Sigmoid colon (tissue), 7 donors: ENCODE results near the gene ACSF2. TPM values are rescaled to one million over a fixed set of nuclear protein-coding genes. Genes with fewer than 3 reads are reported as not detected.

ENCODE experiments used
- DNase-seq: peaks from one replicate; pipeline ENCODE4 v3.0.0-alpha.2; 2019
- H3K27ac ChIP-seq, 4 donors: fragments of 200-600 bp; sonication (generic); one replicate each; pipeline ENCODE4 v1.5.1; 2016 to 2019; ENCODE audit warnings: mild to moderate bottlenecking in 1 of 4
- H3K27me3 ChIP-seq, 3 donors: fragments of 200-600 bp; sonication (generic); one replicate each; pipeline ENCODE4 v1.5.1; 2019; ENCODE audit warnings: mild to moderate bottlenecking in 1 of 3
- H3K36me3 ChIP-seq, 4 donors: fragments of 200-600 bp; sonication (generic); one replicate each; pipeline ENCODE4 v1.5.1; 2016 to 2019
- H3K4me1 ChIP-seq, 4 donors: fragments of 200-600 bp; sonication (generic); one replicate each; pipeline ENCODE4 v1.5.1; 2017 to 2019
- H3K4me3 ChIP-seq, 4 donors: fragments of 200-600 bp; sonication (generic); one replicate each; pipeline ENCODE4 v1.5.1; 2017 to 2019; ENCODE audit warnings: mild to moderate bottlenecking in 2 of 4, moderate library complexity in 1 of 4
- H3K9me3 ChIP-seq, 4 donors: fragments of 200-600 bp in 3 of 4; sonication (generic) in 3 of 4; one replicate each; pipeline versions ENCODE4 v1.5.1 to v1.6.1; 2013 to 2019
- CTCF ChIP-seq, 4 experiments: fragments of 450-650 bp in 3 of 4; fragments of 200-600 bp in 1 of 4; IDR thresholded peaks; one replicate each; pipeline ENCODE4 v1.5.1; 2016 to 2019; ENCODE audit warnings: antibody characterized with exemption in 4 of 4, mild to moderate bottlenecking in 3 of 4, moderate library complexity in 2 of 4
- EP300 ChIP-seq, 4 donors: sonication (generic); formaldehyde crosslinking; IDR thresholded peaks; one replicate each; pipeline ENCODE4 v1.6.1; 2017; ENCODE audit warnings: antibody characterized with exemption in 4 of 4
- POLR2A ChIP-seq, 2 donors: fragments of 450-650 bp; IDR thresholded peaks; one replicate each; pipeline ENCODE4 v1.6.1; 2016; ENCODE audit warnings: antibody characterized with exemption in 2 of 2, mild to moderate bottlenecking in 2 of 2, moderate library complexity in 2 of 2
- POLR2AphosphoS5 ChIP-seq, 4 donors: sonication (generic); formaldehyde crosslinking; IDR thresholded peaks; one replicate each; pipeline ENCODE4 v1.6.1; 2017; ENCODE audit warnings: antibody characterized with exemption in 4 of 4
- WGBS, 2 donors: extraction: QIAGEN DNeasy Blood & Tissue Kit; methylation state at CpG; one replicate each; pipeline ENCODE4 v1.1.7; 2013; 5-methylcytosine and 5-hydroxymethylcytosine counted together
- intact Hi-C: fragments of 100-400 bp; cut with DNase I; formaldehyde crosslinking; loops from one replicate; pipeline ENCODE4 v1.15.1; 2023
- polyA plus RNA-seq, 3 donors: library from polyadenylated mRNA; stranded (reverse); fragments of 200-250 nt; gene quantifications; one replicate each; pipeline ENCODE4 v1.2.3, GENCODE V29; 2013
- total RNA-seq, 4 donors: library from RNA; depleted of rRNA; stranded (reverse); fragments of >200 nt; gene quantifications; one replicate each; pipeline ENCODE4 v1.1.0, GENCODE V29; 2016
- donor health status: healthy with polysubstance abuse.
- donor health status: Bipolar disorder and iron deficiency.
- donor health status: healthy.

The ACSF2 gene
- total and polyA plus RNA-seq, 7 donors, result 8.2 to 61.7 (median 28.5) TPM

- no peak for DNase-seq
- intact Hi-C loops, result no loop called here
- Histone ChIP-seq H3K36me3 (no peaks in the 10 kb centered on the region), H3K27ac (no peak overlapping the region), H3K9me3 (no peaks in the 10 kb centered on the region), H3K27me3 (no peaks in the 10 kb centered on the region), H3K4me1 (no peaks in the 10 kb centered on the region), H3K4me3 (no peak overlapping the region)
- TF ChIP-seq POLR2A (IDR thresholded peaks at IDR 0.05), result no peak
- no peak for TF ChIP-seq CTCF (IDR thresholded peaks at IDR 0.05)
- no peak for TF ChIP-seq POLR2AphosphoS5 (IDR thresholded peaks at IDR 0.05)
- TF ChIP-seq EP300 (IDR thresholded peaks at IDR 0.05), result no peak
- WGBS, 2 donors, result 35 to 76% methylated on average over 7 of the region's 7 CpGs
These were observed 72.2 kb downstream of the ACSF2 start for GRCh38 chr17:50498021-50498874.

GRCh38 chr17:50499270-50499669 lies 73.3 kb downstream of the ACSF2 start:
- H3K4me1 ChIP-seq, result no peaks in the 10 kb centered on the region
- no peak overlapping the region for H3K27ac ChIP-seq
- H3K36me3 ChIP-seq, result no peaks in the 10 kb centered on the region
- no peak for TF ChIP-seq POLR2AphosphoS5 (IDR thresholded peaks at IDR 0.05)
- TF ChIP-seq EP300 (IDR thresholded peaks at IDR 0.05), result no peak
- TF ChIP-seq CTCF (IDR thresholded peaks at IDR 0.05), result no peak
- TF ChIP-seq POLR2A (IDR thresholded peaks at IDR 0.05), result no peak
- DNase-seq, result no peak
- H3K9me3 ChIP-seq, result no peaks in the 10 kb centered on the region
- H3K4me3 ChIP-seq, result no peak overlapping the region
- H3K27me3 ChIP-seq, result no peaks in the 10 kb centered on the region
- intact Hi-C loops, result no loop called here

- H3K27me3 ChIP-seq, result no peaks in the 10 kb centered on the region
- TF ChIP-seq EP300 (IDR thresholded peaks at IDR 0.05) (no peak), CTCF (IDR thresholded peaks at IDR 0.05) (no peak), POLR2A (IDR thresholded peaks at IDR 0.05) (no peak), POLR2AphosphoS5 (IDR thresholded peaks at IDR 0.05) (no peak)
- 97% methylated on average over 2 of the region's 2 CpGs for WGBS, 2 donors
- H3K9me3 ChIP-seq, result no peaks in the 10 kb centered on the region
- no peak overlapping the region for H3K27ac ChIP-seq
- no peak for DNase-seq
- no peaks in the 10 kb centered on the region for H3K36me3 ChIP-seq
- intact Hi-C loops, result no loop called here
- no peak overlapping the region for H3K4me3 ChIP-seq
- no peaks in the 10 kb centered on the region for H3K4me1 ChIP-seq
These were observed 73.7 kb downstream of the ACSF2 start for GRCh38 chr17:50499721-50500120.

GRCh38 chr17:50501054-50501453 lies 75.0 kb downstream of the ACSF2 start:
- Histone ChIP-seq H3K36me3 (no peaks in the 10 kb centered on the region), H3K4me1 (no peaks in the 10 kb centered on the region), H3K27me3 (no peaks in the 10 kb centered on the region), H3K9me3 (no peaks in the 10 kb centered on the region), H3K27ac (peak overlapping the region in 1 of 4 donors; percentile 28), H3K4me3 (no peak overlapping the region)
- DNase-seq, result no peak
- intact Hi-C loops, result no loop called here
- TF ChIP-seq CTCF (IDR thresholded peaks at IDR 0.05) (no peak), POLR2AphosphoS5 (IDR thresholded peaks at IDR 0.05) (no peak), POLR2A (IDR thresholded peaks at IDR 0.05) (no peak), EP300 (IDR thresholded peaks at IDR 0.05) (no peak)
- 23 to 38% methylated on average over 5 of the region's 5 CpGs for WGBS, 2 donors
